ENCODE results near the gene SLC18A3. TPM values are rescaled to one million over a fixed set of nuclear protein-coding genes. Genes with fewer than 3 reads are reported as not detected.

The SLC18A3 gene
- total RNA-seq, 2 donors from 2014 or later: not detected

GRCh38 chr10:49634069-49634660 lies 24.1 kb downstream of the SLC18A3 start:
- H3K27me3 Mint-ChIP-seq (ENCODE audit: insufficient read depth): peaks cover 27% of the 10 kb centered on the region
- H3K4me1 Mint-ChIP-seq: no peaks in the 10 kb centered on the region
- 83 to 88% methylated on average over 2 to 7 of the region's 8 CpGs for WGBS, 2 experiments (ENCODE audit: insufficient coverage in 1 of 2, insufficient read length in 1 of 2)

DNA sequence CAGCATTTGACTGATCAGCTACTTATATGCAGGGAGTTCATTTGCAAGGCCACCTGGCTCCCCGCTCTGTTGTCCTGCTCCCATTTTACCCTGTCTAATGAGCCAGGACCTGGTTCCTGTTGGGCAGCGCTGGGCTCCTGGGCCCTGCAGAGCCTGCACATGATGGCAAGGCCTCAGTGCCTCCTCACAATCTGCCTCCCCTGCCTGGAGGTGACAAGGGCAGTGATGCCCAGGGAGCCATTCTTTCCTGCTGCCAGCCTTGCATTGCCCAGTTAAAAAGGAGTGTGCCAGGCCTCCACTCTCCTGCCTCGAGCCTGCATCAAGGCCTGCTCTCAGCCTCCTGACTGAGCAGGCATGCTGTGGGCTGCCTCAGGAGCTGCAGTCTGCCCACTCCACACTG lies 32.2 kb downstream of the SLC18A3 start:
- Histone ChIP-seq H3K27ac (ENCODE audit: low read depth, low read length) (no peak overlapping the region), H3K9ac (ENCODE audit: extremely low read depth, low read length, poor library complexity, severe bottlenecking) (no peak overlapping the region), H3K9me3 (ENCODE audit: control insufficient read depth, low read length) (no peaks in the 10 kb centered on the region), H3K27me3 (ENCODE audit: control insufficient read depth, insufficient read depth, low read length, poor library complexity, severe bottlenecking) (peaks cover 8% of the 10 kb centered on the region), H3K4me1 (ENCODE audit: control insufficient read depth, insufficient read depth, low read length) (no peaks in the 10 kb centered on the region), H3K4me3 (ENCODE audit: low read length) (no peak overlapping the region), H3K36me3 (ENCODE audit: control insufficient read depth, insufficient read depth, low read length) (no peaks in the 10 kb centered on the region)
- 88 to 95% methylated on average over 3 of the region's 3 CpGs for WGBS, 2 experiments (ENCODE audit: insufficient coverage in 1 of 2, insufficient read length in 1 of 2)
- no peak overlapping the region for H3K27ac Mint-ChIP-seq
- no peaks in the 10 kb centered on the region for H3K9me3 Mint-ChIP-seq
- TF ChIP-seq, protein P1, sequence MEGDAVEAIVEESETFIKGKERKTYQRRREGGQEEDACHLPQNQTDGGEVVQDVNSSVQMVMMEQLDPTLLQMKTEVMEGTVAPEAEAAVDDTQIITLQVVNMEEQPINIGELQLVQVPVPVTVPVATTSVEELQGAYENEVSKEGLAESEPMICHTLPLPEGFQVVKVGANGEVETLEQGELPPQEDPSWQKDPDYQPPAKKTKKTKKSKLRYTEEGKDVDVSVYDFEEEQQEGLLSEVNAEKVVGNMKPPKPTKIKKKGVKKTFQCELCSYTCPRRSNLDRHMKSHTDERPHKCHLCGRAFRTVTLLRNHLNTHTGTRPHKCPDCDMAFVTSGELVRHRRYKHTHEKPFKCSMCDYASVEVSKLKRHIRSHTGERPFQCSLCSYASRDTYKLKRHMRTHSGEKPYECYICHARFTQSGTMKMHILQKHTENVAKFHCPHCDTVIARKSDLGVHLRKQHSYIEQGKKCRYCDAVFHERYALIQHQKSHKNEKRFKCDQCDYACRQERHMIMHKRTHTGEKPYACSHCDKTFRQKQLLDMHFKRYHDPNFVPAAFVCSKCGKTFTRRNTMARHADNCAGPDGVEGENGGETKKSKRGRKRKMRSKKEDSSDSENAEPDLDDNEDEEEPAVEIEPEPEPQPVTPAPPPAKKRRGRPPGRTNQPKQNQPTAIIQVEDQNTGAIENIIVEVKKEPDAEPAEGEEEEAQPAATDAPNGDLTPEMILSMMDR (conservative IDR thresholded peaks at IDR 0.05): no peak
- peaks cover 30% of the 10 kb centered on the region for H3K27me3 Mint-ChIP-seq (ENCODE audit: insufficient read depth)
- DNase-seq: no peak
- no peaks in the 10 kb centered on the region for H3K4me1 Mint-ChIP-seq
- H3K36me3 Mint-ChIP-seq (ENCODE audit: low read depth): no peaks in the 10 kb centered on the region
- H3K4me3 Mint-ChIP-seq: no peak overlapping the region

More at GRCh38 chr10:49634069-49634660, 24.1 kb downstream of the SLC18A3 start:
- H3K4me3 ChIP-seq (ENCODE audit: low read length): no peak overlapping the region
- Mint-ChIP-seq H3K36me3 (ENCODE audit: low read depth) (no peaks in the 10 kb centered on the region), H3K4me3 (no peak overlapping the region), H3K9me3 (no peaks in the 10 kb centered on the region), H3K27ac (no peak overlapping the region)
- TF ChIP-seq, protein P1 (conservative IDR thresholded peaks at IDR 0.05): no peak
- H3K9me3 ChIP-seq (ENCODE audit: control insufficient read depth, low read length): no peaks in the 10 kb centered on the region
- peaks cover 14% of the 10 kb centered on the region for H3K27me3 ChIP-seq (ENCODE audit: control insufficient read depth, insufficient read depth, low read length, poor library complexity, severe bottlenecking)
- peak; percentile 28 for DNase-seq
- no peaks in the 10 kb centered on the region for H3K36me3 ChIP-seq (ENCODE audit: control insufficient read depth, insufficient read depth, low read length)
- H3K9ac ChIP-seq (ENCODE audit: extremely low read depth, low read length, poor library complexity, severe bottlenecking): no peak overlapping the region
- no peaks in the 10 kb centered on the region for H3K4me1 ChIP-seq (ENCODE audit: control insufficient read depth, insufficient read depth, low read length)
- no peak overlapping the region for H3K27ac ChIP-seq (ENCODE audit: low read depth, low read length)

DNA sequence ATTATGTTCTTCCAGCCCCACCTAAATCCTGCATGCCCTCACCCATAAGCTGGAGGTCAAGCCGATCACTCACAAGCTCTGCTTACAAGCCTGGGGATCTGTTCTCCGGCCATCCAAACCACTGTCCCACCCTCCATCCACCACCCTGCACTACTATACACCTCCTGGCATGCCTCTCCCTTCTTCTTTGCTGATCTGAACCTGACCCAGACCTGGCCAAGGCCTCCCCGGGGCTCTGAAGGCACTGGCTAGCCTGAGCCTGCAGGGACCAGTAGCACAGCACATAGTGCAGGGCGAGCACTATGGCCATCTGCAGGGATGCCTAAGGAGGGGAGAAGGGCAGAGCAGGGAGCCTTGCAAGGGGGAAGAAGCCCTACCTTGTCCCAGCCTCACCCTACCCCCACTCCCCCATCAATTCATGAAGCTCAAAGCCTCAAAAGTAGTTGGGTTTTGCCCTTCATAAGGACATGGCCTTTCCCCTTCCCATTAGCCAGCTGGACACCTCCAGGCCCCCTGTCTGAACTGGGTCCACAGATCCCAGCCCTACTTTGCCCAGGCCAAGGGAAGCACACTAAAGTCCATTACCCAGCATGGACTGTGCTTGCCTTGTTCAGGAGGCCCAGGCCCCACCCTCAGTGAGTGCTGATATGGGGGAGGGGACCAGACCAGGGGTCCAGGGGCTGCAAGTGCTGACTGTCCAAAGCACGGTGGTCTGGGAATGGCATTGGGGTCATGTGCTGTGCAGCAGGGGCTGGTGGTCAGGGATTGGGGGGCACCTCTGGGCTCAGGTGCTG lies 33.3 kb downstream of the SLC18A3 start:
- H3K27ac ChIP-seq (ENCODE audit: low read depth, low read length): no peak overlapping the region
- DNase-seq: peak; percentile 13
- no peak overlapping the region for H3K9ac ChIP-seq (ENCODE audit: extremely low read depth, low read length, poor library complexity, severe bottlenecking)
- H3K27ac Mint-ChIP-seq: no peak overlapping the region
- no peak overlapping the region for H3K4me3 ChIP-seq (ENCODE audit: low read length)
- TF ChIP-seq, protein P1 (conservative IDR thresholded peaks at IDR 0.05): no peak
- no peaks in the 10 kb centered on the region for H3K36me3 Mint-ChIP-seq (ENCODE audit: low read depth)
- WGBS, 2 experiments (ENCODE audit: insufficient coverage in 1 of 2, insufficient read length in 1 of 2): 87 to 89% methylated on average over 3 to 5 of the region's 5 CpGs
- no peak overlapping the region for H3K4me3 Mint-ChIP-seq
- peaks cover 21% of the 10 kb centered on the region for H3K27me3 Mint-ChIP-seq (ENCODE audit: insufficient read depth)
- H3K9me3 Mint-ChIP-seq: no peaks in the 10 kb centered on the region
- no peaks in the 10 kb centered on the region for H3K9me3 ChIP-seq (ENCODE audit: control insufficient read depth, low read length)
- H3K36me3 ChIP-seq (ENCODE audit: control insufficient read depth, insufficient read depth, low read length): no peaks in the 10 kb centered on the region
- H3K4me1 ChIP-seq (ENCODE audit: control insufficient read depth, insufficient read depth, low read length): no peaks in the 10 kb centered on the region
- no peaks in the 10 kb centered on the region for H3K4me1 Mint-ChIP-seq
- no peaks in the 10 kb centered on the region for H3K27me3 ChIP-seq (ENCODE audit: control insufficient read depth, insufficient read depth, low read length, poor library complexity, severe bottlenecking)

Data from endodermal cell (in vitro differentiated cells).